ENCODE results near the gene ZNF469. TPM values are rescaled to one million over a fixed set of nuclear protein-coding genes. Genes with fewer than 3 reads are reported as not detected.

Gene ZNF469
- total RNA-seq, 4 donors from 2014 or later, result 0.74 to 10.9 (median 0.93) TPM

GRCh38 chr16:88389621-88390160 is 6.9 kb downstream of the ZNF469 start:
- ATAC-seq (ENCODE audit: low FRiP score), result no peak
- no peak for DNase-seq (ENCODE audit: low spot score)
- TF ChIP-seq, protein P1, sequence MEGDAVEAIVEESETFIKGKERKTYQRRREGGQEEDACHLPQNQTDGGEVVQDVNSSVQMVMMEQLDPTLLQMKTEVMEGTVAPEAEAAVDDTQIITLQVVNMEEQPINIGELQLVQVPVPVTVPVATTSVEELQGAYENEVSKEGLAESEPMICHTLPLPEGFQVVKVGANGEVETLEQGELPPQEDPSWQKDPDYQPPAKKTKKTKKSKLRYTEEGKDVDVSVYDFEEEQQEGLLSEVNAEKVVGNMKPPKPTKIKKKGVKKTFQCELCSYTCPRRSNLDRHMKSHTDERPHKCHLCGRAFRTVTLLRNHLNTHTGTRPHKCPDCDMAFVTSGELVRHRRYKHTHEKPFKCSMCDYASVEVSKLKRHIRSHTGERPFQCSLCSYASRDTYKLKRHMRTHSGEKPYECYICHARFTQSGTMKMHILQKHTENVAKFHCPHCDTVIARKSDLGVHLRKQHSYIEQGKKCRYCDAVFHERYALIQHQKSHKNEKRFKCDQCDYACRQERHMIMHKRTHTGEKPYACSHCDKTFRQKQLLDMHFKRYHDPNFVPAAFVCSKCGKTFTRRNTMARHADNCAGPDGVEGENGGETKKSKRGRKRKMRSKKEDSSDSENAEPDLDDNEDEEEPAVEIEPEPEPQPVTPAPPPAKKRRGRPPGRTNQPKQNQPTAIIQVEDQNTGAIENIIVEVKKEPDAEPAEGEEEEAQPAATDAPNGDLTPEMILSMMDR (IDR thresholded peaks at IDR 0.05), result no peak

GRCh38 chr16:88390265-88390664 is 7.5 kb downstream of the ZNF469 start:
- DNase-seq (ENCODE audit: low spot score) (no peak), ATAC-seq (ENCODE audit: low FRiP score) (no peak)
- TF ChIP-seq, protein P1 (IDR thresholded peaks at IDR 0.05), result no peak

- DNase-seq (ENCODE audit: low spot score) (no peak), ATAC-seq (ENCODE audit: low FRiP score) (no peak)
These were observed 8.0 kb downstream of the ZNF469 start for GRCh38 chr16:88390735-88391134.

DNA sequence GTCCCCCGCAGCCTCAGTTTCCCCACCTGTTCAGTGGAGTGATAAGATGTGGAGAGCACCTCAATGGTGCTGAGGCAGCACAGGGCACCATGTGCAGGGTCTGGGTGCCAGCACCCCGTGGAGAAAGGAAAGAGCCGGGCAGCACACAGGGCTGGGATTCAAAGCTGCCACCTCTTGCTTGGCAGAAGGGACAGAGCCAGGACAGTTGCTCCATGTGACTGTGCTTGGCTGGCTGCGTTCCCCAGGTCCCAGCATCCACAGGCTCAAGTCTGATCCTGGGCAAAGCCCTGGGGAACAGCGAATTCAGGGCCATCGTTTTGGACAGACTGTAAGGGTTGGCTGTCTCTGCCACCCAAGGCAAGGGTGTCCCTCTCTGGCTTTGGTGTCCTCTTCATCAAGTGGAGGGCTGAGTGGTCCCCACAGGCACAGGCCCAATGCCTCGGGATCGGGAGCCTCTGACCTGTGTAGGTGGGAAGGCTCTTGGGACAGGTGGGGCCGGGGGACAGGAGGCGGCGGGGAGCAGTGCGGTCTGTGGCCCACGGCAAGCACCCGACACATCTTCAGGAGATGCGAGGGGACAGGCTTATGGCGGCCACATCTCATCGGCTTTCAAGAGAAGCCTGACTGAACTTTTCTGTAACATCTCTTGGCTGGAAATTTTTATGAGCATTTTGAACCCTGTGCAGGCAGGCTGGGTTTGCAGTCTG is 8.5 kb downstream of the ZNF469 start:
- TF ChIP-seq, protein P1 (IDR thresholded peaks at IDR 0.05), result no peak
- ATAC-seq (ENCODE audit: low FRiP score), result no peak
- no peak for DNase-seq (ENCODE audit: low spot score)

More at GRCh38 chr16:88390735-88391134, 8.0 kb downstream of the ZNF469 start:
- TF ChIP-seq, protein P1 (IDR thresholded peaks at IDR 0.05), result no peak

- TF ChIP-seq, protein P1 (IDR thresholded peaks at IDR 0.05), result no peak
- DNase-seq (ENCODE audit: low spot score) (no peak), ATAC-seq (ENCODE audit: low FRiP score) (no peak)
These were observed 9.4 kb downstream of the ZNF469 start for GRCh38 chr16:88392111-88392510.

DNA sequence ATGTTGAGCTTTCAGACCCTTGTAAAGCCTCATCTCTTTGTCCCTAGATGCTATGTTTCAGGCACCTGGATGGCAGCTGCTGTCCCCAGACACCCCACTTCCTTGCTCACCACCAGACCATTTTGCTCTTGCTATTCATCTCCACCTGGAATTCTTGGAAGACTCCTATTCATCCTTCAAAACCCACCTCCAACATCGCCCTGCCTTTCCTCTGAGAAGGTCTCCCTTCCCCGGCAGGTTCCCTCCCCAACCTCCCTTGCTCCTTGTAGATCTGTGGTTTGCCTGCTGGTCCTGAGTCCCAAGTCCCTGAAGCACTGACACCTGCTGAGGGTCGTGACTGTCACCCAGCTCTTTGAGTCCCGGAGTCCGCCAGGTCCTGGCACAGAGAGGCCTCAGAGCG is 9.9 kb downstream of the ZNF469 start:
- no peak for ATAC-seq (ENCODE audit: low FRiP score)
- TF ChIP-seq, protein P1 (IDR thresholded peaks at IDR 0.05), result no peak
- no peak for DNase-seq (ENCODE audit: low spot score)

GRCh38 chr16:88393034-88393433 is 10.3 kb downstream of the ZNF469 start:
- DNase-seq (ENCODE audit: low spot score) (no peak), ATAC-seq (ENCODE audit: low FRiP score) (no peak)
- TF ChIP-seq, protein P1 (IDR thresholded peaks at IDR 0.05), result no peak

Data from omental fat pad (tissue), 4 donors.